ENCODE results near the gene NPFF. TPM values are rescaled to one million over a fixed set of nuclear protein-coding genes. Genes with fewer than 3 reads are reported as not detected.
A peak's percentile ranks its signal among the peaks of the same experiment; 100 is the strongest.

The NPFF gene
- total RNA-seq, 2 donors from 2014 or later, result not detected

GRCh38 chr12:53479331-53479730 lies 28.0 kb downstream of the NPFF start:
- Histone ChIP-seq H3K9ac (ENCODE audit: extremely low read depth, low read length, poor library complexity, severe bottlenecking) (no peak overlapping the region), H3K4me3 (ENCODE audit: low read length) (no peak overlapping the region), H3K9me3 (ENCODE audit: control insufficient read depth, low read length) (no peaks in the 10 kb centered on the region), H3K36me3 (ENCODE audit: control insufficient read depth, insufficient read depth, low read length) (peaks cover 96% of the 10 kb centered on the region), H3K27ac (ENCODE audit: low read depth, low read length) (no peak overlapping the region), H3K4me1 (ENCODE audit: control insufficient read depth, insufficient read depth, low read length) (peaks cover 41% of the 10 kb centered on the region), H3K27me3 (ENCODE audit: control insufficient read depth, insufficient read depth, low read length, poor library complexity, severe bottlenecking) (no peaks in the 10 kb centered on the region)
- DNase-seq, result no peak
- H3K27me3 Mint-ChIP-seq (ENCODE audit: insufficient read depth), result no peaks in the 10 kb centered on the region
- 91 to 100% methylated on average over 3 to 5 of the region's 5 CpGs for WGBS, 2 experiments (ENCODE audit: insufficient coverage in 1 of 2, insufficient read length in 1 of 2)
- peaks cover 59% of the 10 kb centered on the region for H3K4me1 Mint-ChIP-seq
- H3K36me3 Mint-ChIP-seq (ENCODE audit: low read depth), result peaks cover 80% of the 10 kb centered on the region
- TF ChIP-seq CTCF (conservative IDR thresholded peaks at IDR 0.05), result no peak
- no peaks in the 10 kb centered on the region for H3K9me3 Mint-ChIP-seq
- H3K4me3 Mint-ChIP-seq, result no peak overlapping the region
- H3K27ac Mint-ChIP-seq, result peak overlapping the region; percentile 55

DNA sequence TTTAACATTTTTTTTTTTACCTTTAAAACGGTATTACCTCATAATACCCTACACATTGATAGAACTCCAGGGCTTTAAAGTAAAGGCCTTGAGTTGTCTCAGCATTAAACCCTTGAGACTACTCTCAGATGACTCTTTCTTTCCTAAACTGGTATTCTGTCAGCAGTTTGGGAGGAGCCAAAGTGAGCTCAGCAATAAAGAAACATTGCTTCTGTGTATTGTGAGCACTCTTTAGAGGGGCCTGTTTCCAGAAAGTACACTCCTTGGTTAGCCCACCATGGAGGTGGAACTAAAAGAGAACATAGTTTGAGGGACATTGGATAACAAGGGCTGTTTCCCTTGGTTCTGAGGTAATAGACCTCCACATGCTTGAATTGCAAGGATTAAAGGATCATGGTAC lies 28.4 kb downstream of the NPFF start:
- Mint-ChIP-seq H3K9me3 (no peaks in the 10 kb centered on the region), H3K27ac (peak overlapping the region; percentile 55), H3K4me1 (peaks cover 62% of the 10 kb centered on the region), H3K4me3 (no peak overlapping the region), H3K27me3 (ENCODE audit: insufficient read depth) (no peaks in the 10 kb centered on the region), H3K36me3 (ENCODE audit: low read depth) (peaks cover 80% of the 10 kb centered on the region)
- DNase-seq, result no peak
- H3K4me3 ChIP-seq (ENCODE audit: low read length), result no peak overlapping the region
- H3K27me3 ChIP-seq (ENCODE audit: control insufficient read depth, insufficient read depth, low read length, poor library complexity, severe bottlenecking), result no peaks in the 10 kb centered on the region
- WGBS, 2 experiments (ENCODE audit: insufficient coverage in 1 of 2, insufficient read length in 1 of 2), result 93 to 100% methylated on average over 1 of the region's 1 CpG
- no peaks in the 10 kb centered on the region for H3K9me3 ChIP-seq (ENCODE audit: control insufficient read depth, low read length)
- no peak for TF ChIP-seq CTCF (conservative IDR thresholded peaks at IDR 0.05)
- peaks cover 96% of the 10 kb centered on the region for H3K36me3 ChIP-seq (ENCODE audit: control insufficient read depth, insufficient read depth, low read length)
- no peak overlapping the region for H3K9ac ChIP-seq (ENCODE audit: extremely low read depth, low read length, poor library complexity, severe bottlenecking)
- peaks cover 45% of the 10 kb centered on the region for H3K4me1 ChIP-seq (ENCODE audit: control insufficient read depth, insufficient read depth, low read length)
- H3K27ac ChIP-seq (ENCODE audit: low read depth, low read length), result no peak overlapping the region

DNA sequence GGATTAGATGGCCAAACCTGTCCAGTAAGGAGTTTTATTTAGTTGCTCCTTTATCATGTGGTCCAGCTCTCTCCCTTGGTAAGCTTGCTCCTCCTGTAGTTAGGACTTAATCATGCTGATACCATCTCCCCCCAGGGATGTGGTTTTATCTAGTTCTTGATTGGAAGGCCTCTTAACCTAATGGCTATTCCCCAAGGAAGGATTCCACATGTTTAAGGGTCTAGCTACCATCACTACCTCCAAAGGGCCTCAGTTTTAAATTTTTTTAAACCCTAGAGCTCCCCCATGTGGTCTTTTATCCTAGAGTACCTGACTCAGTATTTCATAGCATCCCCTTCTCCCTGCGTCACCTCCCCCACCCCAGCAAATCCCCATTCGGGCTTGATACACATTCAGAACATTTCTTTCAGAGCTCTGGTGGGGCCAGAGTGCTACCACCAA lies 30.5 kb downstream of the NPFF start:
- H3K9me3 Mint-ChIP-seq, result no peaks in the 10 kb centered on the region
- H3K4me1 Mint-ChIP-seq, result peaks cover 60% of the 10 kb centered on the region
- no peaks in the 10 kb centered on the region for H3K27me3 Mint-ChIP-seq (ENCODE audit: insufficient read depth)
- Histone ChIP-seq H3K9ac (ENCODE audit: extremely low read depth, low read length, poor library complexity, severe bottlenecking) (no peak overlapping the region), H3K36me3 (ENCODE audit: control insufficient read depth, insufficient read depth, low read length) (peaks cover 96% of the 10 kb centered on the region), H3K4me3 (ENCODE audit: low read length) (no peak overlapping the region), H3K27ac (ENCODE audit: low read depth, low read length) (no peak overlapping the region), H3K27me3 (ENCODE audit: control insufficient read depth, insufficient read depth, low read length, poor library complexity, severe bottlenecking) (no peaks in the 10 kb centered on the region), H3K9me3 (ENCODE audit: control insufficient read depth, low read length) (no peaks in the 10 kb centered on the region), H3K4me1 (ENCODE audit: control insufficient read depth, insufficient read depth, low read length) (peaks cover 38% of the 10 kb centered on the region)
- H3K27ac Mint-ChIP-seq, result peak overlapping the region; percentile 87
- peak; percentile 70 for DNase-seq
- H3K4me3 Mint-ChIP-seq, result no peak overlapping the region
- peaks cover 84% of the 10 kb centered on the region for H3K36me3 Mint-ChIP-seq (ENCODE audit: low read depth)
- WGBS, 2 experiments (ENCODE audit: insufficient coverage in 1 of 2, insufficient read length in 1 of 2), result 80 to 85% methylated on average over 2 of the region's 2 CpGs
- peak; percentile 69 for TF ChIP-seq CTCF (conservative IDR thresholded peaks at IDR 0.05)

Measured in endodermal cell (in vitro differentiated cells).